Osteocyte (in vitro differentiated cells): ENCODE results near the gene PZP. TPM values are rescaled to one million over a fixed set of nuclear protein-coding genes. Genes with fewer than 3 reads are reported as not detected.

Experiments
- DNase-seq: peaks from one replicate; pipeline ENCODE4 v3.0.0; 2021; ENCODE audit warnings: mixed read lengths; ENCODE audit not compliant: unreplicated experiment; ENCODE audit errors: extremely low spot score
- H3K27ac Mint-ChIP-seq: one replicate; pipeline ENCODE4 v1.8.0; 2021; ENCODE audit warnings: mild to moderate bottlenecking, mixed read lengths; ENCODE audit not compliant: unreplicated experiment
- H3K27me3 Mint-ChIP-seq: one replicate; pipeline ENCODE4 v1.8.0; 2021; ENCODE audit warnings: mixed read lengths; ENCODE audit not compliant: unreplicated experiment
- H3K36me3 Mint-ChIP-seq: one replicate; pipeline ENCODE4 v1.8.0; 2021; ENCODE audit warnings: mixed read lengths; ENCODE audit not compliant: unreplicated experiment
- H3K4me1 Mint-ChIP-seq: one replicate; pipeline ENCODE4 v1.8.0; 2021; ENCODE audit warnings: mixed read lengths; ENCODE audit not compliant: unreplicated experiment
- H3K4me3 Mint-ChIP-seq: one replicate; pipeline ENCODE4 v1.8.0; 2021; ENCODE audit warnings: mild to moderate bottlenecking, moderate library complexity, mixed read lengths; ENCODE audit not compliant: unreplicated experiment
- H3K9me3 Mint-ChIP-seq: one replicate; pipeline ENCODE4 v1.8.0; 2021; ENCODE audit warnings: mixed read lengths; ENCODE audit not compliant: unreplicated experiment
- CTCF ChIP-seq: fragments of 200-600 bp; sonication (generic); IDR thresholded peaks from 2 replicates; pipeline ENCODE4 v1.5.0; 2021; ENCODE audit warnings: antibody characterized with exemption, mild to moderate bottlenecking, moderate library complexity
- total RNA-seq: library from RNA; stranded (reverse); gene quantifications from 2 replicates; pipeline ENCODE4 v1.2.1, GENCODE V29; 2021

Gene PZP
- total RNA-seq, 1 donor from 2014 or later: not detected

GRCh38 chr12:9252256-9252655, 44.1 kb upstream of the PZP start:
- Mint-ChIP-seq H3K9me3 (no peaks in the 10 kb centered on the region), H3K27me3 (peaks cover 21% of the 10 kb centered on the region), H3K27ac (no peak overlapping the region), H3K4me1 (no peaks in the 10 kb centered on the region), H3K36me3 (no peaks in the 10 kb centered on the region), H3K4me3 (no peak overlapping the region)
- TF ChIP-seq CTCF: no peak
- DNase-seq: no peak

GRCh38 chr12:9248435-9248834, 40.2 kb upstream of the PZP start:
- Mint-ChIP-seq H3K9me3 (no peaks in the 10 kb centered on the region), H3K4me1 (no peaks in the 10 kb centered on the region), H3K4me3 (no peak overlapping the region), H3K27me3 (peaks cover 24% of the 10 kb centered on the region), H3K27ac (no peak overlapping the region), H3K36me3 (no peaks in the 10 kb centered on the region)
- no peak for DNase-seq
- TF ChIP-seq CTCF: no peak

- Mint-ChIP-seq H3K27ac (no peak overlapping the region), H3K9me3 (no peaks in the 10 kb centered on the region), H3K4me1 (no peaks in the 10 kb centered on the region), H3K36me3 (no peaks in the 10 kb centered on the region), H3K4me3 (no peak overlapping the region), H3K27me3 (peaks cover 9% of the 10 kb centered on the region)
- no peak for TF ChIP-seq CTCF
- DNase-seq: no peak
These were observed 36.7 kb upstream of the PZP start for GRCh38 chr12:9244894-9245293.

GRCh38 chr12:9243999-9244649, 35.9 kb upstream of the PZP start:
- H3K4me3 Mint-ChIP-seq: no peak overlapping the region
- peaks cover 8% of the 10 kb centered on the region for H3K27me3 Mint-ChIP-seq
- H3K36me3 Mint-ChIP-seq: no peaks in the 10 kb centered on the region
- H3K9me3 Mint-ChIP-seq: no peaks in the 10 kb centered on the region
- DNase-seq: no peak
- H3K27ac Mint-ChIP-seq: no peak overlapping the region
- no peak for TF ChIP-seq CTCF
- H3K4me1 Mint-ChIP-seq: no peaks in the 10 kb centered on the region

GRCh38 chr12:9241301-9241700, 33.1 kb upstream of the PZP start:
- Mint-ChIP-seq H3K4me3 (no peak overlapping the region), H3K27me3 (peaks cover 10% of the 10 kb centered on the region), H3K9me3 (no peaks in the 10 kb centered on the region), H3K27ac (no peak overlapping the region), H3K4me1 (no peaks in the 10 kb centered on the region), H3K36me3 (no peaks in the 10 kb centered on the region)
- DNase-seq: no peak
- TF ChIP-seq CTCF: no peak
